ENCODE data around the gene PLA2G15.

The PLA2G15 gene

GRCh38 chr16:68244903-68245853 lies at the start of gene PLA2G15:
Gene PLA2G15, plus strand, starts transcription at chr16:68245373. Its CDS starts 54 bp downstream, at chr16:68245427.
- peak; percentile 66 for DNase-seq

- no peak for DNase-seq
Measured at GRCh38 chr16:68197250-68197649, 47.9 kb upstream of the PLA2G15 start.

GRCh38 chr16:68200088-68200783 lies 44.9 kb upstream of the PLA2G15 start:
- DNase-seq, result no peak

- no peak for DNase-seq
Measured at GRCh38 chr16:68202091-68202519, 43.1 kb upstream of the PLA2G15 start.

- no peak for DNase-seq
Measured at GRCh38 chr16:68206245-68206644, 38.9 kb upstream of the PLA2G15 start.

- DNase-seq, result no peak
Measured at GRCh38 chr16:68214726-68215125, 30.4 kb upstream of the PLA2G15 start.

GRCh38 chr16:68215302-68215701 lies 29.9 kb upstream of the PLA2G15 start:
- DNase-seq, result no peak

GRCh38 chr16:68216240-68216639 lies 28.9 kb upstream of the PLA2G15 start:
- DNase-seq, result no peak

GRCh38 chr16:68217506-68217905 lies 27.7 kb upstream of the PLA2G15 start:
- DNase-seq, result no peak

GRCh38 chr16:68219725-68220351 lies 25.3 kb upstream of the PLA2G15 start:
- no peak for DNase-seq

GRCh38 chr16:68223072-68223471 lies 22.1 kb upstream of the PLA2G15 start:
- no peak for DNase-seq

GRCh38 chr16:68226116-68226515 lies 19.1 kb upstream of the PLA2G15 start:
- no peak for DNase-seq

- DNase-seq, result no peak
Measured at GRCh38 chr16:68227183-68227793, 17.9 kb upstream of the PLA2G15 start.

GRCh38 chr16:68227850-68228553 lies 17.2 kb upstream of the PLA2G15 start:
- DNase-seq, result no peak

GRCh38 chr16:68228652-68229051 lies 16.5 kb upstream of the PLA2G15 start:
- DNase-seq, result no peak

GRCh38 chr16:68229431-68230175 lies 15.6 kb upstream of the PLA2G15 start:
- peak; percentile 24 for DNase-seq

- DNase-seq, result no peak
Measured at GRCh38 chr16:68230176-68230571, 15.0 kb upstream of the PLA2G15 start.

GRCh38 chr16:68230956-68231355 lies 14.2 kb upstream of the PLA2G15 start:
- no peak for DNase-seq

GRCh38 chr16:68231384-68232136 lies 13.6 kb upstream of the PLA2G15 start:
- DNase-seq, result no peak

GRCh38 chr16:68232335-68232734 lies 12.8 kb upstream of the PLA2G15 start:
- DNase-seq, result no peak
